GM19438 (cell line): ENCODE results near the gene ZFP57.
"Not testable (repeated sequence)": the region's sequence is repeated elsewhere in the genome, so short reads cannot be mapped to it uniquely, and the experiment has no call there.

ENCODE experiments used
- ATAC-seq: cut with Tn5 transposase; IDR thresholded peaks from one replicate; pipeline ENCODE4 v1.9.1; 2021; ENCODE audit warnings: low read depth; ENCODE audit not compliant: unreplicated experiment

The ZFP57 gene

DNA sequence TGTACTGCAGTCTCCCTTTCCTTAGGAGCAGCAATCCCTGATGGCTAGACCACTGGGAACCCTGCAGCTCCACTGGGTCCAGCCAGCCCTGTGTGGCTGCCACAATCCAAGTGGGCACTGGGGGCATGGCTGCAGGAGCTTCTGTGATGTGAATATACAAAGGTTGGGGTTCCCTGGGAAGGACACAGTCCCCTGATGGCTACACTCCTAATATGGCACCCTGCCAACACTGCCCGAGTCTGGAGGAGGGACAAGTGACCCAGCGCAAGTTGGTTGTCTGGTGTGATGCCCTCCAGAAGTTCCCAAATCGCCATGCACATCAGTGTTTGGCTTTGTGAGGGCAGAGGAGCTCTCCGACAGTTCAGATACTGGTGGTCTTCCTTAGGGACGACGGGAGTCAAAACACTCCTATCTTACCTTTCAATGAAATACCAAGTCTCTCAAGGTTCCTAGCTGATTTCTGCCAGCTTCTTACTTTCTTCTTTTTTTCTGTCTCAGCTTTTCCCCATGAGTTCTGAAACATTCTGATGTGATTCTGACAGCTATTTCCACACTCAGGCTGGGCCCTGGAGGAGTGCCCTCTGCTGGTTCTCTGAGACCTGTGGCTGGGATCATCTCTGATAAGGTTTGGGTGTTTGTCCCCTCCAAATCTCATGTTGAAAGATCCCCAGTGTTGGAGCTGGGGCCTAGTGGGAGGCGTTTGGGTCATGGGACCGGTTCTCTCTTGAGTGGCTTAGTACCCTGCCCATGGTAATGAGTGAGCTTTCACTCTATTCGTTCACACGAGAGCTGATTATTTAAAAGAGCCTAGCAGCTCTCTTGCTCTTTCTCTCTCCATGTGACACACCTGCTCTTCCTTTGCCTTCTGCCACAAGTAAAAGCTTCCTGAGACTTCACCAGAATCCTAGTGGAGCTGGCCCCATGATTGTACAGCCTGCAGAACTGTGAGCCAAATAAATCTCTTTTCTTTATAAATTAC is 15.5 kb upstream of the ZFP57 start:
- no peak for ATAC-seq

DNA sequence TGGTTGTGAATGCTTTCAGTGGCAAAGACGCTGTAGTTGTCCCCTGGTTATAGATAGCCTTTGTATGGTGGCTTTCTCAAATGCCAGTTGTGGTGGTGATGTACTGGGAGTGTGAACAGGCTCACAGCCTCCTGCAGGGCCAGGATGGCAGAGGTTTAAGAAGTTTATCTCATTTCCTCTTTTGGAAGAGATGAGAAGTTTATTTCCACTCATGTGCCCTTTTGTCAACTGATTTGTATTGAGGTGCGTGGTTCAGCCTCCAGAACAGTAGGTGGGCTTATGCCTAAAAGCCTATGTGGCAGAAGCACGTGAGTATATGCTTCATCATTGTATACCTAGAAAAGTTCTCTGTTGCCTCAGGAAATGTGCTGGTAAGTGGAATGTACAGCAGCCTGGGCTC is 13.7 kb upstream of the ZFP57 start:
- no peak for ATAC-seq

DNA sequence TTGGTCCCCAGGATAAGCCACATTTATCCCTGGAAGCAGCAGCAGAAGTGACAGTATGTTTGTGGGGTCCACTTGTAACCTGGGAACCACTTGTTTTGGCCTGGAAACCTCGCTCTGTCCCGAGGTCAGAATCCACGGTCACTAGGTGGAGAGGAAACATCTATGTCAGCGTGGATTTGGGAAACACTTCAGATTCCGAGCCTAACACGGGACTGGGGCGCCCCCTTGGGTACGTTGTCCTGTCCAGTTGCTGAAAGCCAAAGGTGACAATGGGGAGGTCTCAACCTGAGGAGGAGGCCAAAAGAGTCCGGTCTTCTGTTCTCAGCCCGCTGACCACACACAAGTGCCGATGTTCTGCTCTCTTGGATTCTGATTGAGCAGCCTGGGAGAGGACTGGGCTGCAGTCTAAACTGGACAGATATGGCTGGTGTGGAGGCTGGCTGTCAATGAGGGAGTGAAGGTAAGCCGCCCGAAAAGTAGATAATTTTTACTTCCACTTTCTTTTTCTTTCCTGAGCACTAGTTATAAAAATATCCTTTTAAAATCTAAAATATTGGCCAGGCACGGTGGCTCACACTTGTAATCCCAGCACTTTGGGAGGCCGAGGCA is 4.9 kb upstream of the ZFP57 start:
- no peak for ATAC-seq

DNA sequence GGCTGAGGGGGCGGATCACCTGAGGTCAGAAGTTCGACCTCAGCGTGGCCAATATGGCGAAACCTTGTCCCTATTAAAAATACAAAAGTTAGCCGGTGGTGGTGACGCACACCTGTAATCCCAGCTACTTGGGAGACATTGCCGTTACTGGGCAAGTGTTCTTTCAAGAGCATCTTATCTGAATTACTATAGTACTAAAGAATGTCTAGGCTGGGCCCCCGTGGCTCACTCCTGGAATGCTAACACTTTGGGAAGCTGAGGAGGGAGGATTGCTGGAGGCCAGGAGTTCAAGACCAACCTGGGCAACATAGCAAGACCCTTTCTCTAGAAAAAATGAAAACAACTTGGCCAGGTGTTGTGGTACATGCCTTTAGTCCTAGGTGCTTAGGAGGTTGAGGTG is 859 bp upstream of the ZFP57 start:
- ATAC-seq = no peak

DNA sequence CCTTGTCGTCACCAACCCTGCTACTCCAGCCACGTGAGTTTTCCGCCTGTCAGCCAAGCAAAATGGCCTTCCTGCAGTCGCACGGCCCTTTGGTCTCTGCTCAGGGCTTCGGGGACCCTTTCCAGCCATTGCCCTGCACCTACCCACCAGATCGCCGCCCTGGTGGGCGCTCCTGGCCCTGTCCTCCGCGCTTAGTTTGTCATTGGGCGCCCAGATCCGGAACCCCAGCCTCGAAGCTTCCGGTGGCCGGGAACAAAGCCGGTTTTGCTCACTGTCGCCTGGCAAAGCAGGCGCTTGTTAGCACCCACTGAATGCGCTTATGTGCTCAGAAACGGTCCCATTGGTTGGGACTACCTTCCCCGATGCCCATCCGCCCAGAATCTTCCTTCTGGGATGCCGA is 536 bp downstream of the ZFP57 start:
- ATAC-seq = no peak

DNA sequence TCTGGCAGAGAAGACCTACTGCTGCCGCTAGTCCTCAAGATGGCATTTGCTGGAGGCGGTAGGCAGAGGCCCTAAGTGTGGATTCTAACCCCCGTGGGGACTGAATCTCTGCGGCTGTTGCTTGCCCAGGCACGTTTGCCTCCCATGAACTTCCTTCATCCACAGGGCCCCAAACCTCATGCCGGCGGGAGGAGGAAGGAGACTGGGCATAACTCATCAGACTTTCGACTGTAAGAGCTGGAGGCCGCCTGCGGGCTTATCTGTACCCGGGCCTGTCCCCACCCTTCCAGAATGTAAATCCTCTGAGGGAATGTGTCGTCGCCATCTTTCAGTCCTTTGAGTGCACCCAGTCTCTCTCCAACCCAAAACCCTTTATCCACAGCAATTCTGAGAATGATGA is 990 bp downstream of the ZFP57 start:
- no peak for ATAC-seq

DNA sequence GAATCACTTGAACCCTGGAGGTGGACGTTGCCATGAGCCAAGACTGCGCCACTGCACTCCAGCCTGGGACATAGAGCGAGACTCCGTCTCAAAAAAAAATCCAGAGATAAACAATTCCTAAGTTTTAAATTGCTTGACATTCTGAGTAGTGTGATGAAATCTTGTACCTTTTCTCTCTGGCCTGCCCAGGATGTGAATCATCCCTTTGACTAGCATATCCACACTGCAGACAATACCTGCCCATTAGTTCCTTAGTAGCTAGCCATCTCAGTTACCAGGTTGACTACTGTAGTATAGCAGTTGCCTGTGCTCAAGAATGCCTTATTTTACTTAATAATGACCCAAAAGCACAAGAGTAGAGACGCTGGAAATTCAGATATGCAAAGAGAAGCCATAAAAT is 2.8 kb downstream of the ZFP57 start:
- ATAC-seq = no peak

DNA sequence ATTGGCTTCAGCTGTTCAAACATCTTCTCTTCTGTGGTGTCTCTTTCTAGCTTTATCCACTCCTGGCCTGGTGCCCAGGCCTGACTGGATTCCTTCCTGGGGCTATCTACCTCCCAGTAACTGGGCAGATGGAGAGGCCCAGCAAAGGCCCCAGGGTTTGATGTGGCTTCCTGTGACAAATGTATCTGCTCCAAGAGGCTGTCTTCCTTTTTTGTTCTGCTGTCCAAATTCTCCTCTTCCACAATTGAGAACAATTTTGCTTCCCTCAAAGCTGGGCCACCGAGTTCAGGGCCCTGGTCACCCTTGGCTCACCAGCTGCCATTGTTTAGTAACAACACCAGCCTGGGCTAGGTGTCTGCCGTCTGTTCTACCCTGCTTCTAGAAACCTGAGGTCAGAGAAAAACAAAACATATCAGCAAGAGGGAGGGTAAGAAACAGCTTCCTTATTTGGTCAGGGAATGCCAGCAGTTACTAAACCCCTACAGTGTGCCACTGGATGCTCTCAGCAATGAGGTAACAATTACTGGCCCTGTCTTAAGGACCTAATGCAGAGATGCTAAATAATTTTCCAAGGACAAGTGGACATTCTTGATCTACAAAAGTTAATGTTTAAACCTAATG is 3.9 kb downstream of the ZFP57 start:
- ATAC-seq = no peak

DNA sequence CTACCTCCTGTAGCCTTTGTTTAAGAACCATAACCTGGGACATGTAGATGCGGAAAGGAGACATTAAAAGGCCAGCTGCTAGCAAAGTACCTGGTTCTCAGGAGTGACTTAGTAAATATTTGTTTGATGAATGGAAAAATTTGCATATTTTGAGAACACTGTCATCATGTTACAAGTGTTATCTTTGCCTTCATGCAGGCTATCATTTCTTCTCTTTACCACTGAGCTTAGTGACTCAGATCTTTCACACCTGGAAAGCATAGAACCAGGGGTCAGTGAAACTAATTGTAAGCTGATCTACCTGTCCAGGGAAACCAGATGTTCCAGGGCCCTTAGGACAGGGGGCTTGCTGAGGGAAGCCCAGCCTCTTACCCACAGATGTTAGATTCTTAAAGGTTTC is 5.4 kb downstream of the ZFP57 start:
- ATAC-seq = no peak

DNA sequence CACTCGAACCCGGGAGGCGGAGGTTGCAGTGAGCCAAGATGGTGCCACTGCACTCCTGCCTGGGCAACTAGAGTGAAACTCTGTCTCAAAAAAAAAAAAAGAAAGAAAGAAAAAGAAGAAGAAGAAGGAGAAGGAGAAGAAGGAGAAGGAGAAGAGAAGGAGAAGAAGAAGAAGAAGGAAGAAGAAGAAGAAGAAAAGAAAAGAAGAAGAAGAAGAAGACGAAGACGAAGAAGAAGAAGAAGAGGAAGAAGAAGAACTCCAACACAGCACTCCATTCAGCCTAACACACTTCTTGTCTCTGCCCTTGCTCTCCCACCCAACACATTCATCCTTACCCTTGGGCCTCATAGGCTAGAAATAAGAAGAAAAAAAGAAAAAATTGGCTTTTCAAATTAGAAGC is 6.9 kb downstream of the ZFP57 start:
- ATAC-seq = no peak

DNA sequence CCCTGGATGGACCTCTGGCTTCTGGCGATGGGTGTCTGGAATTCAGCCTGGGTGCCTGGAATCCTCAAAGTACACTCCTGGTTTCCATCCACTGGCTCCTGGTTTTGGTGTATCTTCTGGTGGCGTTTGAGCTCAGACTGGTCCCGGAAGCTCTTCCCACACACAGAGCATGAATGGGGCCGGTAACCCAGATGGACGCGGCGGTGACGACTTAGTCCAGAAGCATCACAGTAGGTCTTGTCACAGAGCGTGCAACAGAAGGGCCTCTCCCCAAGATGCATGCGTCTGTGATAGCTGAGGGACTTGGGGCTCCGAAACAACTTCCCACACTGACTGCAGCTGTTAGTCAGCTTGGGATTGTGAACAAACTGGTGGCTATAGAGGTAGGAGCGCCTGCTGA is 7.8 kb downstream of the ZFP57 start:
- ATAC-seq = no peak

DNA sequence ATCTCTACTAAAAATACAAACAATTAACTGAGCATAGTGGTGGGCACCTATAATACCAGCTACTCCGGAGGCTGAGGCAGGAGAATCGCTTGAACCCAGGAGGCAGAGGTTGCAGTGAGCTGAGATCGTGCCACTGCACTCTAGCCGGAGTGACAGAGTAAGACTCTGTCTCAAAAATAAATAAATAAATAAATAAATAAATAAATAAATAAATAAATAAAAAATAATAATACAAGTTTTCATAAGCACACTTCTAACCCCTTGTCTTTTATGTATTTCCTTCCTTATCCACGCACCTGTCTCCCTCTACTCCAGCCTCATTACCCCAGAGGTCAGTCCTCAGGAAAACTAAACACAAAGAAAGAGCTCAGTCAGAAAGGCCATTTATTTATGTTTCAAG is 8.8 kb downstream of the ZFP57 start:
- not testable (repeated sequence) for ATAC-seq

DNA sequence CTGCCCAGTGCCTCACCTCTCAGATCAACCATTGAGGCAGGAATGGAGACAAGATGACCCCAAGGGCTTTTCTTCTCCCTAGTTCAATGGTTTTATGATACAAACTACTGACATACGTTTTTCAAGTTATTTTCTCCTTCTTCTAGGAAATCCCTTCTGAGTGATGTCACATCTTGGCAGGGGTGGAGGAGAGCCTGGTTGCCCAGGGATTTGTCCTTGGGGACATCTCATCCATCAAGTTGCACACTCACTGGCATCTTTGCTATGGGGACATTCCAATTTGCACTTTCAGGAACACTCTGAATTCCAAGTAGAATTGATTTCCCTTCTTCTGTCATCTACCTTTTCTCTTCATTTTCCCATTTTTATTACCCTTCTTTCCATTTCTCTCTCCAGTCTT is 9.9 kb downstream of the ZFP57 start:
- no peak for ATAC-seq

DNA sequence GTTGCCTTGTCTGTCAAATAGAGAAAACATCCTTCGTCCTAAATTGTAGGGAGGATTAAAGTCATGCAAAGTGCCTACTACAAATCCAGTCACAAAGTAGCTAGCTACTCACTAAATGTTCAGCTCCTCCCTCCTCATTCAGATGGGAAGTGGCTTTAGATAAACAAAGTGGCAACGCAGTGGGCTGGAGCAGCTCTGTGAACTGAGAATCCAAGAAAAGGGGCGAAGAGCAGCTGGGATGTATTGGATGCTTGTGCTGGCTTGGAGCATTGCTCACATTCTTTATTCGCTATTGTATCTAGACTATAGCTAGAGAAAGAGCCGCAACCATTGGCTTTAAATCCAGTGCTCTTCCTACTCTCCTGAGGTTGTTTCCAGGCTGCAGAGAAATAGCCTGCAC is 13.8 kb downstream of the ZFP57 start:
- no peak for ATAC-seq

DNA sequence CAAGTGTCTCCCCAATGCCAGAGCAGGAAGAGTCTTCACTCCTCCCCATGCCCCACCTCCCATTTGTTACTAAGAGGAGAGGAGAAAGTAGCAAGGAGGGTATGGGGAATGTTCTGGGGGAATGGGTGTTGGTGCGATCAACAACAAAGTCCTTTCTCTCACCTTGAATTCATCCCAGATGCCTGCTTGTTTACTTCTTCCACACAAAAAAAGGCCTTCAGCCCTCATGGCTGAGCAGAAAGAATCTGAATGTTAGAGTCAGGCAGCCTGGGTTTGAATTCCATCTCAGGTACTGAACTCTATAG is 14.2 kb downstream of the ZFP57 start:
- no peak for ATAC-seq

DNA sequence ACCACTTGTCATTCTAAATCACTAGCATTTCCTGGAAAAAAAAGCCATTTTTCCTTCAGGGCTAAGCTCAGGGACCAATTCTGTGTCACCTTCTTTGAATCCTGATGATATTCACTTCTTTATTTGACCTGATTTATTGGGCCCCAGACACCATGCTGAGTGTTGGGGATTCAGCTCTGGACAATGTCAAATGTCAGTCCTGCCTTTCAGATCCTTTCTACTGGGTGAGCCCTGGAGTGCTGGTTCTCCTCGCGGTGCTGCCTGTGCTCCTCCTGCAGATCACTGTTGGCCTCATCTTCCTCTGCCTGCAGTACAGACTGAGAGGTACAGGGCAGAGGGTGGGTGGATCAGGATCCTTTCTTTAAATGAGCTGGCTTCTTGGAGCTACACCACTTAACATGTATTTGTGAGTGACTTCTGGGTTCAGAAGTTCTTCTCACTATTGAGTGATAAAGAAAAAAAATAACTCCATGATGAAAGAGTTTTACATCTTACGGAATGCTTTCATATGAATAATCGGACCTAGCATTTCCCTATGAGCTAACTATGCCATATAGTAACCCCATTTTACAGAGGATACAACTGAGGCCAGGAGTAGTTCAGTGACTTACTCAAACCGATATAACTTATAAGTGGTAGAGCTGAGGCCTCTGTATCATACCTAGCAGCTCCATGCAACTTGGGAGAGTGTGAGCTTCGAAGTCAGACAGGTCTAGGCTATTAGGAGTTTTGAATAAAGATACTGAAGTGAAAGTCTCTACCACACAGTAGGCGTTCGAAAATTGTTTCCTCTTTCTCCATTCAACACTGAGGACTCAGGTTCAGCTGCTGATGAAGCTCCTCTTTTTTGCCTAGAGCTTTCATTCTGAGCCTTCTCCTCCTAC is 14.8 kb downstream of the ZFP57 start:
- no peak for ATAC-seq

DNA sequence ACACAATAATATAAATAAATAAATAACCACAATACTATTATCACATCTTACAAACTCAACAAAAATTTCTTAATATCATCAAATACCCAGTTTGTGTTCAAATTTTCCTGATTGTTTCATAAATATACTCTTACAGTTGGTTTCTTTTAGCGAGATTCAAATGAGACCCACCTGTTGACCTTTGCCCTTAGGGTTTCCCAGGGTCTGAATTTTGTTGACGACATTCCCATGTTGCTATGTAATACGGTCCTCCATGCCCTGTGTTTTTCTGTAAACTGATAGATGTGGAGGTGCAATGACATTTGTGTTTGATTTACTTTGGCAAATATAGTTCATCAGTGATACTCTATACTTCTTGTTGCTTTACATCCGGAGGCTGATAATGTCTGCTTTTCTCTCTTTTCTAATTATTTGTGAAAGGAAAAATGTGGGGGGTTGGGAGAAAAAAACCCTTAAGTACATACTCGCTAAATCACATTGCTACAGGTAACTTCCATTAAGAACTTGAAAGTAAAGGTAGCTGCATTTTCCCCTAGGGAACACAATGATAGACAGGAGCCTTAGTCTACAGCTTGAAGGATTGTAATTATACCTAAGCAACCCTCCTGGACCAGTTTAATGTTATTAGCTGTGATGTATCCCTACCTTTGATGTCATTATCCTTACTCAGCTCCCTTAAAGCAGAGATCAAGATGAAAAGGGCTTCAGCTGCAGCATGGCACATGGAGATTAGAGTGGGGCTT is 17.5 kb downstream of the ZFP57 start:
- ATAC-seq = no peak

DNA sequence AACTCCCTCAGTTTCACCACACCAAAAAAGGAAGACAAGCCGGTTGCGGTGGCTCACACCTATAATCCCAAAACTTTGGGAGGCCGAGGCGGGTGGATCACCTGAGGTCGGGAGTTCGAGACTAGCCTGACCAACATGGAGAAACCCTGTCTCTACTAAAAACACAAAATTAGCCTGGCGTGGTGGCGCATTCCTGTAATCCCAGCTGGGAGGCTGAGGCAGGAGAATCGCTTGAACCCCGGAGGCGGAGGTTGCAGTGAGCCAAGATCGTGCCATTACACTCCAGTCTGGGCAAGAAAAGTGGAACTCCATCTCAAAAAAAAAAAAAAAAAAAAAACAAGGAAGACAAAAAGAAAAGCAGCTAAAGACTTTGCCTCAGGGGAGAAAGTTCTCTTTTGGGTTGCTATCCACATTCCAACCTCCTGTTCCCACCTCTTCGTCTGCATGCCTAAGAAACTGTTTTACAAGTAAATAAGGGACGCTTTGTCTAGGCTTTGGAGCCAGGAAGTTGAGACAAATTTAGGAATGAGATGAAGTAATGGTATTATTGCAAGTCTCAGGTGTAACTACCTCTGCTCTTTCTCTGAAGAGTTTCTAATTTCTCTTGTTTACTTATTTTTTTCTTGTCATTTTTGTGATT is 19.3 kb downstream of the ZFP57 start:
- ATAC-seq = not testable (repeated sequence)

DNA sequence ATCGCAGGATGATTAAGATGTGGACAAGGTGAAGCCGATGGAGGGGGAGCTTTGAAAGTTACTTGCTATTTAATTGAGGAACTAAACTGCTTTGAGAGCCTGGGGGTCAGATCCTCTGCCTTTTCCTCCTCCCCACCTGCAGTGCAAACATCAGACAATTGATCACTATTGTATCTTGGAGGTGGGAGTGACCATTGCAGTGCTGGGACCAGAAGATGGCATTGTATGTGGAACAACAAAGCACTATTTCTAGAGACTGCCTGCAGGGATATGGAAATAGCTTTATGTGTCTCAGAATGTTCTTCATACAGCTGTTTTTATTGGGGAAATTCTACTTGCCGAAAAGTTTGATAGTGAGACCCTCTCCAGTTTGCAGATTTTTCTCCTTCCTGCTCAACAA is 19.9 kb downstream of the ZFP57 start:
- no peak for ATAC-seq

DNA sequence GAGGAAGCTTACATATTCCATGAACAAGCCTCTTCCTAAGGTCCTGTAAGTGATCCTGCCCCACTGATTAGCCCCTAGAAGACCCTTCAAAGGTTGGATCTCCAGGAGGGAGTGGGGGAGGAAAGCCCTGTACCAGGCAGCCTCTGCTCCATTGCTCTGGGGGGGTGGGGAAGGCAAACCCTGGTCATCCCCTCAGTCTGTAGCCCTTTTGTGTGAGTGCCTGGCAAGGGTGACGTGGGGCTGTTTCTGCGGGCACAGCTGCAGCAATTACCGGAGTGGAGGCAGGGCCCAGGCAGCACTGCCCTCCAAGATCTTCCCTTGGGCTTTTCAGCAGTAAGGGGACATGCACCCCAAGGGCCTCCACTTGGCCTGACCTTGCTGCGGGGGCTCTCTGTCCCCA is 24.2 kb downstream of the ZFP57 start, which contains the start of gene MOG:
Gene MOG (plus strand): TSS at position 295 of the 400 bp plus-strand sequence. CDS start 118 bp downstream, outside the sequence.
- ATAC-seq = no peak
